Stimulated activated CD8-positive, alpha-beta memory T cell treated with anti-CD3 and anti-CD28 coated beads, Interleukin-7, amount 100 ng/mL, for 24 hours (primary cell): ENCODE measurements around the gene PLAAT5.
"Not testable (repeated sequence)": the region's sequence is repeated elsewhere in the genome, so short reads cannot be mapped to it uniquely, and the experiment has no call there.

ENCODE experiments used
- DNase-seq: peaks from one replicate; pipeline ENCODE4 v3.0.0-alpha.2; 2020; ENCODE audit warnings: low read depth

PLAAT5 gene

GRCh38 chr11:63490551-63491239 lies at the start of gene PLAAT5:
PLAAT5 (minus strand) TSS chr11:63491167; CDS start chr11:63491034, 133 bp downstream.
- DNase-seq: no peak

GRCh38 chr11:63537293-63538101 lies 46.5 kb upstream of the PLAAT5 start:
- DNase-seq: no peak

GRCh38 chr11:63536669-63537292 lies 45.8 kb upstream of the PLAAT5 start, which contains the start of gene PLAAT4:
PLAAT4 (plus strand) TSS chr11:63536808; CDS start chr11:63536869, 61 bp downstream.
- DNase-seq: no peak

GRCh38 chr11:63535734-63536133 lies 44.8 kb upstream of the PLAAT5 start:
- no peak for DNase-seq

- no peak for DNase-seq
Observed at GRCh38 chr11:63534895-63535461, 44.0 kb upstream of the PLAAT5 start.

- DNase-seq: no peak
Observed at GRCh38 chr11:63534076-63534475, 43.1 kb upstream of the PLAAT5 start.

GRCh38 chr11:63532799-63533475 lies 42.0 kb upstream of the PLAAT5 start:
- no peak for DNase-seq

GRCh38 chr11:63532117-63532516 lies 41.1 kb upstream of the PLAAT5 start:
- DNase-seq: no peak

GRCh38 chr11:63531074-63531792 lies 40.3 kb upstream of the PLAAT5 start:
- DNase-seq: not testable (repeated sequence)

- DNase-seq: no peak
Observed at GRCh38 chr11:63530021-63530420, 39.1 kb upstream of the PLAAT5 start.

GRCh38 chr11:63529373-63529772 lies 38.4 kb upstream of the PLAAT5 start:
- DNase-seq: not testable (repeated sequence)

GRCh38 chr11:63528729-63529278 lies 37.8 kb upstream of the PLAAT5 start:
- DNase-seq: not testable (repeated sequence)

- DNase-seq: not testable (repeated sequence)
Observed at GRCh38 chr11:63528156-63528555, 37.2 kb upstream of the PLAAT5 start.

- DNase-seq: no peak
Observed at GRCh38 chr11:63527667-63528066, 36.7 kb upstream of the PLAAT5 start.

GRCh38 chr11:63523151-63523550 lies 32.2 kb upstream of the PLAAT5 start:
- DNase-seq: no peak

GRCh38 chr11:63521896-63522295 lies 30.9 kb upstream of the PLAAT5 start:
- no peak for DNase-seq

- no peak for DNase-seq
Observed at GRCh38 chr11:63520606-63521170, 29.7 kb upstream of the PLAAT5 start.

- DNase-seq: no peak
Observed at GRCh38 chr11:63518548-63518947, 27.6 kb upstream of the PLAAT5 start.

- DNase-seq: no peak
Observed at GRCh38 chr11:63517156-63517555, 26.2 kb upstream of the PLAAT5 start.

GRCh38 chr11:63516109-63516508 lies 25.1 kb upstream of the PLAAT5 start:
- no peak for DNase-seq

GRCh38 chr11:63512816-63513215 lies 21.8 kb upstream of the PLAAT5 start:
- DNase-seq: no peak
